ENCODE data around the gene SREBF1.
A peak's percentile ranks its signal among the peaks of the same experiment; 100 is the strongest.
"Not testable (repeated sequence)": the region's sequence is repeated elsewhere in the genome, so short reads cannot be mapped to it uniquely, and the experiment has no call there.

SREBF1 gene

GRCh38 chr17:17814162-17815061 is 22.4 kb downstream of the SREBF1 start:
- DNase-seq: no peak

GRCh38 chr17:17813725-17814095 is 23.1 kb downstream of the SREBF1 start:
- DNase-seq: no peak

- peak in 1 of 56 donors; percentile 51 for DNase-seq
Observed at GRCh38 chr17:17813055-17813724, 23.6 kb downstream of the SREBF1 start.

GRCh38 chr17:17812211-17813054 is 24.4 kb downstream of the SREBF1 start:
- DNase-seq: peak in 38 of 56 donors; percentile 20 to 80 (median 52)

- DNase-seq: peak in 1 of 56 donors; percentile 33
Observed at GRCh38 chr17:17811381-17812210, 25.2 kb downstream of the SREBF1 start.

- no peak for DNase-seq
Observed at GRCh38 chr17:17810895-17811248, 25.9 kb downstream of the SREBF1 start.

- DNase-seq: peak in 18 of 56 donors; percentile 32 to 73 (median 49)
Observed at GRCh38 chr17:17810084-17810894, 26.5 kb downstream of the SREBF1 start.

GRCh38 chr17:17809531-17810083 is 27.2 kb downstream of the SREBF1 start:
- DNase-seq: no peak

GRCh38 chr17:17808706-17809432 is 27.9 kb downstream of the SREBF1 start:
- DNase-seq: no peak

- DNase-seq: not testable (repeated sequence)
Observed at GRCh38 chr17:17808200-17808599, 28.6 kb downstream of the SREBF1 start.

GRCh38 chr17:17807440-17807839 is 29.3 kb downstream of the SREBF1 start:
- DNase-seq: no peak

GRCh38 chr17:17806611-17807274 is 30.0 kb downstream of the SREBF1 start:
- no peak for DNase-seq

GRCh38 chr17:17806035-17806434 is 30.8 kb downstream of the SREBF1 start:
- no peak for DNase-seq

- DNase-seq: no peak
Observed at GRCh38 chr17:17805575-17805974, 31.2 kb downstream of the SREBF1 start.

- DNase-seq: no peak
Observed at GRCh38 chr17:17804007-17804406, 32.8 kb downstream of the SREBF1 start.

GRCh38 chr17:17801800-17802481 is 34.8 kb downstream of the SREBF1 start:
- peak in 9 of 56 donors; percentile 11 to 52 (median 39) for DNase-seq

- DNase-seq: no peak
Observed at GRCh38 chr17:17800504-17801021, 36.2 kb downstream of the SREBF1 start.

All from amygdala (tissue), 56 donors.